Activated B cell treated with CpG ODN at 0.5 μM for 24 hours (primary cell): ENCODE data around the gene CAVIN1. TPM values are rescaled to one million over a fixed set of nuclear protein-coding genes. Genes with fewer than 3 reads are reported as not detected.

ENCODE experiments used
- ATAC-seq: fragments of 200-7000 bp; cut with Tn5 transposase; one replicate; pipeline ENCODE4 v1.10.0; 2021; ENCODE audit warnings: low read depth, mild to moderate bottlenecking, moderate library complexity
- CTCF ChIA-PET: fragments of 350-600 bp; sonication (Branson Sonifier 250); formaldehyde crosslinking; loops from one replicate; lab custom pipeline; 2021; ENCODE audit warnings: antibody characterized with exemption; lab: Charles Lee
- POLR2A ChIA-PET: fragments of 350-600 bp; sonication (Branson Sonifier 250); formaldehyde crosslinking; loops from one replicate; lab custom pipeline; 2021; ENCODE audit warnings: antibody characterized with exemption; lab: Charles Lee
- DNase-seq: peaks from one replicate; pipeline ENCODE4 v3.0.0; 2022
- H3K27ac Mint-ChIP-seq: one replicate; pipeline ENCODE4 v1.8.0; 2020; ENCODE audit warnings: mixed read lengths
- H3K27me3 Mint-ChIP-seq: one replicate; pipeline ENCODE4 v1.8.0; 2021; ENCODE audit warnings: mixed read lengths
- H3K36me3 Mint-ChIP-seq: one replicate; pipeline ENCODE4 v1.8.0; 2021; ENCODE audit warnings: low read depth, mixed read lengths
- H3K4me1 Mint-ChIP-seq: one replicate; pipeline ENCODE4 v1.8.0; 2021; ENCODE audit warnings: mixed read lengths
- H3K4me3 Mint-ChIP-seq: one replicate; pipeline ENCODE4 v1.8.0; 2020; ENCODE audit warnings: mild to moderate bottlenecking, mixed read lengths
- H3K9me3 Mint-ChIP-seq: one replicate; pipeline ENCODE4 v1.8.0; 2020; ENCODE audit warnings: mixed read lengths
- intact Hi-C: fragments of 100-400 bp; cut with micrococcal nuclease; formaldehyde crosslinking; loops from one replicate; pipeline ENCODE4 v1.15.1; 2024
- total RNA-seq: library from RNA; stranded (reverse); gene quantifications from 2 replicates; pipeline ENCODE4 v1.2.3, GENCODE V29; 2022
- TF ChIP-seq, protein P1 (sequence below): fragments of 200-600 bp; IDR thresholded peaks from one replicate; pipeline ENCODE4 v1.8.0; 2022; ENCODE audit warnings: antibody characterized with exemption, mild to moderate bottlenecking

The CAVIN1 gene
- total RNA-seq, 1 donor from 2014 or later = 0.20 TPM

DNA sequence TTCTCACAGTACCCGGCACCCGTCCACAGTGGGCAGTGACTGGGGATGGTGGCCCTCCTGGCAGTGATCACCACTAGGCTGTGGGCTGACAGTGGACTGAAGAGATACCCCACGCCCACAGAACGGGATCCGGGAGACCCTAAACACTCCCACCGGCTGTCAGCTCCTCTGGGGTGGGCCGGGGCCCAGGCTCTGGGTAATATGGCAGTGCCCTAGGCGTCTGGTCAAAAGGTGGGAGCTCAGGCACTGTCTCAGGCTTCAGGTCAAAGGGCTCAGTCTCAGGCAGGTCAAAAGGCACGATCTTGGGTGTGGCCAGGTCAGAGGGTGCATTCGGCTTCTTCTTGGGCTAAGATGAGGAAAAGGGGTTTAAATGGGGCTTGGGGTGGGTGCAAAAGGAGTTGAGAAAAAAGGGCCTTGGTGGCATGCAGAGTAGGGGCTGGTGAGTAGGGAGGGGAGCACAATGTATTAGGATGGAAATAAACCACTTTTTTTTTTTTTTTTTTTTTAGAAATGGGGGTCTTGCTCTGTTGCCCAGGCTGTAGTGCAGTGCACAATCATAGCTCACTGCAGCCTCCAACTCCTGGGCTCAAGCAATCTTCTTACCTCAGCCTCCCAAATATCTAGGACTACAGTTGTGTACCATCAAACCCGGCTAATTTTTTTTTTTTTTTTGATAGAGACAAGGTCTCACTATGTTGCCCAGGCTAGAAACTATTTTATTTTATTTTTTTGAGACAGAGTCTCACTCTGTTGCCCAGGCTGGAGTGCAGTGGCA lies 11.0 kb downstream of the CAVIN1 start:
- H3K4me1 Mint-ChIP-seq = peaks cover 24% of the 10 kb centered on the region
- ChIA-PET POLR2A (interaction anchor here (1.6 kb wide), 1 partner anchor 24 kb away, joined by 4 read pairs; the partner anchor contains the start of gene STAT3), CTCF (no interaction called here)
- H3K27me3 Mint-ChIP-seq = no peaks in the 10 kb centered on the region
- no peak overlapping the region for H3K27ac Mint-ChIP-seq
- no peaks in the 10 kb centered on the region for H3K9me3 Mint-ChIP-seq
- H3K4me3 Mint-ChIP-seq = no peak overlapping the region
- ATAC-seq = no peak
- TF ChIP-seq, protein P1, sequence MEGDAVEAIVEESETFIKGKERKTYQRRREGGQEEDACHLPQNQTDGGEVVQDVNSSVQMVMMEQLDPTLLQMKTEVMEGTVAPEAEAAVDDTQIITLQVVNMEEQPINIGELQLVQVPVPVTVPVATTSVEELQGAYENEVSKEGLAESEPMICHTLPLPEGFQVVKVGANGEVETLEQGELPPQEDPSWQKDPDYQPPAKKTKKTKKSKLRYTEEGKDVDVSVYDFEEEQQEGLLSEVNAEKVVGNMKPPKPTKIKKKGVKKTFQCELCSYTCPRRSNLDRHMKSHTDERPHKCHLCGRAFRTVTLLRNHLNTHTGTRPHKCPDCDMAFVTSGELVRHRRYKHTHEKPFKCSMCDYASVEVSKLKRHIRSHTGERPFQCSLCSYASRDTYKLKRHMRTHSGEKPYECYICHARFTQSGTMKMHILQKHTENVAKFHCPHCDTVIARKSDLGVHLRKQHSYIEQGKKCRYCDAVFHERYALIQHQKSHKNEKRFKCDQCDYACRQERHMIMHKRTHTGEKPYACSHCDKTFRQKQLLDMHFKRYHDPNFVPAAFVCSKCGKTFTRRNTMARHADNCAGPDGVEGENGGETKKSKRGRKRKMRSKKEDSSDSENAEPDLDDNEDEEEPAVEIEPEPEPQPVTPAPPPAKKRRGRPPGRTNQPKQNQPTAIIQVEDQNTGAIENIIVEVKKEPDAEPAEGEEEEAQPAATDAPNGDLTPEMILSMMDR = no peak
- no peak for DNase-seq
- intact Hi-C loops = no loop called here
- H3K36me3 Mint-ChIP-seq = no peaks in the 10 kb centered on the region

DNA sequence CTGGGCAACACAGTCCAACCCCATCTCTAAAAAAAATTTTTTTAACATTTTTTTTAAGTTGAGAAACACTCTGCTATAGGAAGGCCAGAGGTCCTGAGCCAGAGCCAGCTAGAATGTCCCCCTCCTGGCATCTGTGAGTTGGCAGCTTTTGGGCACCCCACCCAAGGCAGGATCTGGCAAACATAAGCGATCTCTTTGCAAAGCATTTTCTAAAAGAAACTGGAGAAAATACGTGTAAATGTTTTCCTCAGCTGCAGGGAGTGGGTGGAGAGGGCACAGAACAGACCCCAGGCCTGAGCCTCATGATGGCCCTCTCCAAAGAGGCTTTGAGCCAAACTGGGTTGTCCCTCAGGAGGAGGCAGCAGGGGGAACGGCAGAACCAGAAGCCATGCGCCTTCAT lies 11.7 kb downstream of the CAVIN1 start:
- ATAC-seq = no peak
- POLR2A ChIA-PET = no interaction called here
- no peaks in the 10 kb centered on the region for H3K36me3 Mint-ChIP-seq

DNA sequence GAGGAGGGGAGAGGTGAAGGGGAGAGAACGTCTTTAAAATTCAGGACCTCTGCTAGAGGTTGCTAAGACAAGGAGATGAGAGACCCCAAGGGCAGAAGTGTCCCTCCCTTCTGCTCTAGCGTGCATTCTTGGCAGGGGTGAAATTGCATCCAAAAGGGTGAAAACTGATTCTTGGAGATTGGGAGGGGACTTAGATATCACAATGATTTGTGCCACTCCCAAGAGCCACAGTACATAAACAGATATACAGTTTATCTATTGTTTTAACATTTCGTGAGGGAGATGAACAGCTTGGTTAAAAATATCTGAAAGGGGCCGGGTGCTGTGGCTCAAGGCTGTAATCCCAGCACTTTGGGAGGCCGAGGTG lies 12.8 kb downstream of the CAVIN1 start:
- CTCF ChIA-PET = interaction anchor here (0.7 to 11.8 kb wide), 4 partner anchors 89 to 117 kb away, joined by 3 to 202 read pairs (median 4); no protein-coding TSS in a partner anchor
- ATAC-seq (no peak), DNase-seq (no peak)
- intact Hi-C loops = no loop called here
- H3K9me3 Mint-ChIP-seq = no peaks in the 10 kb centered on the region
- POLR2A ChIA-PET = interaction anchor here (0.7 kb wide), 1 partner anchor 117 kb away, joined by 7 read pairs; no protein-coding TSS in a partner anchor
- no peak overlapping the region for H3K4me3 Mint-ChIP-seq
- TF ChIP-seq, protein P1 = no peak
- H3K4me1 Mint-ChIP-seq = peaks cover 25% of the 10 kb centered on the region
- no peaks in the 10 kb centered on the region for H3K36me3 Mint-ChIP-seq
- no peaks in the 10 kb centered on the region for H3K27me3 Mint-ChIP-seq
- H3K27ac Mint-ChIP-seq = no peak overlapping the region

More for the DNA sequence above, 11.7 kb downstream of the CAVIN1 start:
- TF ChIP-seq, protein P1 = no peak
- CTCF ChIA-PET = no interaction called here
- intact Hi-C loops = no loop called here
- Mint-ChIP-seq H3K4me3 (no peak overlapping the region), H3K4me1 (peaks cover 24% of the 10 kb centered on the region), H3K27ac (no peak overlapping the region), H3K9me3 (no peaks in the 10 kb centered on the region), H3K27me3 (no peaks in the 10 kb centered on the region)
- no peak for DNase-seq

DNA sequence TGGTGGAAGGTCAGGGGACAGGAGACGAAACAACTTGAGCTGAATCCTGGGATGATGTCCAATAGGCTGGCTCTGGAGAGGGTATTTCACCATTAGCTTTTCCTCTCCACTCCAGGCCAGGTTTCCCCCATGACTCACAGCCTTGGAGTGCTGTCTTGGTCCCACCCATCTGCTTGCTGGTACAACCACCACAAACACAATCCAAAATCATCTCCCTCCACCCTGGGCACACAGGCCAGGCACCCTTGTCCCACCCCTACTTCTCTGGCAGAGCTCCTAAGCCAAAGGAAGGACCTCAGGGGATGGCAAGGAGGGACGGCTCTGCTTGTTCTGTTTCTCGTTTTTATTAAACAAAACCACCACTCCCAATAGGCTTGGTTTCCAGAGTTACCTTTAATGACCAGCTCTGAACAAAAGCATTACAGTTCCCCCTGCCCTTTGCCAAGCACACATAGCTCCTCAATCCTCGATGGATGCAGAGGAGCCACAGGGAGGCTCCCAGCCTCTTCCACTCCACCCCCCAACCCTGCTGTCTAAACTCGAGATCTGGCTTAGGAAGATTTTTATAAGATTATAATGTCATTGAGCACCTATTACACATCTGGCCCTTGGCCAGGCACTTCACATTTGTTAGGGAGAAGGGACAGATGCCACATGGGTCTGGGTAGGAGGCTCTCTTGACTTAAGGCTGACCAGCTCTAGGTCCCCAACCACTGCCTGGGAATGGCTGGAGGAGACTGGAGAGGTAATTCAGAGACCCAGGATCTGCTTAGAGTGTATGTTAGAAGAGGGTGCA lies 13.3 kb downstream of the CAVIN1 start:
- Mint-ChIP-seq H3K9me3 (no peaks in the 10 kb centered on the region), H3K4me1 (peaks cover 19% of the 10 kb centered on the region), H3K4me3 (no peak overlapping the region), H3K36me3 (no peaks in the 10 kb centered on the region), H3K27me3 (no peaks in the 10 kb centered on the region), H3K27ac (no peak overlapping the region)
- ChIA-PET CTCF (interaction anchor here (0.9 to 11.8 kb wide), 2 partner anchors 88 to 98 kb away, joined by 3 to 202 read pairs; no protein-coding TSS in a partner anchor), POLR2A (interaction anchor here (0.8 kb wide), 1 partner anchor 200 kb away, joined by 3 read pairs; the partner anchor contains the start of gene TUBG1)
- intact Hi-C loops = loop anchor here (5.0 kb wide), 1 partner anchor 227 kb away; the partner anchor contains the start of gene KCNH4
- ATAC-seq (no peak), DNase-seq (no peak)
- TF ChIP-seq, protein P1 = no peak
